IMR-90 (cell line): ENCODE data around the gene EME2. TPM values are rescaled to one million over a fixed set of nuclear protein-coding genes. Genes with fewer than 3 reads are reported as not detected.

Experiments used
- ATAC-seq: fragments of 200-7000 bp; cut with Tn5 transposase; 2 replicates; pipeline ENCODE4 v1.9.1; 2020; ENCODE audit warnings: low read depth, mild to moderate bottlenecking, moderate library complexity
- BruUV-seq: library from RNA; stranded (reverse); fragments of 400-500 nt; replicated peaks from 2 replicates; lab custom pipeline; 2021; lab: Mats Ljungman, UMichigan
- CTCF ChIA-PET: fragments of 300-600 bp; formaldehyde crosslinking; extraction: SDS; loops from one replicate; lab custom pipeline; 2021; ENCODE audit warnings: antibody characterized with exemption; lab: Yijun Ruan, JAX
- POLR2A ChIA-PET: fragments of 300-600 bp; sonication (Branson Sonifier 250); formaldehyde crosslinking; loops from one replicate; lab custom pipeline; 2022; ENCODE audit warnings: antibody characterized with exemption; ENCODE audit not compliant: unreplicated experiment; lab: Charles Lee
- DNase-seq: peaks from one replicate; pipeline ENCODE4 v3.0.0; 2013
- H2AFZ ChIP-seq: replicated peaks from 2 replicates; pipeline ENCODE3; 2013; ENCODE audit warnings: low read length, mild to moderate bottlenecking; ENCODE audit not compliant: poor library complexity
- H2AK5ac ChIP-seq: 2 replicates; pipeline ENCODE4 v1.6.1; 2013; ENCODE audit warnings: low read depth, low read length, inconsistent platforms
- H2AK9ac ChIP-seq: replicated peaks from 2 replicates; pipeline ENCODE3; 2013; ENCODE audit warnings: mild to moderate bottlenecking, low read depth, low read length, moderate library complexity; ENCODE audit not compliant: poor library complexity
- H2BK120ac ChIP-seq: 2 replicates; pipeline ENCODE4 v1.6.1; 2013; ENCODE audit warnings: low read depth, low read length, inconsistent platforms
- H2BK15ac ChIP-seq: 3 replicates; pipeline ENCODE4 v1.6.1; 2013; ENCODE audit warnings: low read depth, low read length, inconsistent platforms
- H2BK20ac ChIP-seq: 2 replicates; pipeline ENCODE4 v1.6.1; 2013; ENCODE audit warnings: low read depth, mild to moderate bottlenecking, inconsistent platforms, low read length, moderate library complexity
- H2BK5ac ChIP-seq: 2 replicates; pipeline ENCODE4 v1.6.1; 2013; ENCODE audit warnings: mild to moderate bottlenecking, low read depth, low read length, inconsistent platforms; ENCODE audit not compliant: poor library complexity, severe bottlenecking
- H3K14ac ChIP-seq: replicated peaks from 2 replicates; pipeline ENCODE4 v1.6.1; 2013; ENCODE audit warnings: low read depth, low read length, inconsistent platforms
- H3K18ac ChIP-seq: 2 replicates; pipeline ENCODE4 v1.6.1; 2013; ENCODE audit warnings: low read depth, low read length, control low read depth
- H3K23ac ChIP-seq: 2 replicates; pipeline ENCODE4 v1.6.1; 2013; ENCODE audit warnings: low read depth, low read length, inconsistent platforms
- H3K27ac ChIP-seq: 2 replicates; pipeline ENCODE4 v1.5.1; 2013; ENCODE audit warnings: mild to moderate bottlenecking, control low read depth, low read length; ENCODE audit not compliant: insufficient read depth
- H3K27me3 ChIP-seq: 2 replicates; pipeline ENCODE4 v1.6.1; 2013; ENCODE audit warnings: low read length; ENCODE audit not compliant: control insufficient read depth, insufficient read depth
- H3K36me3 ChIP-seq: 2 replicates; pipeline ENCODE4 v1.6.1; 2013; ENCODE audit warnings: low read length, mixed read lengths; ENCODE audit not compliant: control insufficient read depth, insufficient read depth
- H3K4ac ChIP-seq: 2 replicates; pipeline ENCODE4 v1.6.1; 2013; ENCODE audit warnings: low read depth, low read length, inconsistent platforms
- H3K4me1 ChIP-seq: 2 replicates; pipeline ENCODE4 v1.6.1; 2013; ENCODE audit warnings: low read length, mixed read lengths; ENCODE audit not compliant: control insufficient read depth, insufficient read depth
- H3K4me2 ChIP-seq: 2 replicates; pipeline ENCODE4 v1.6.1; 2013; ENCODE audit warnings: low read depth, mild to moderate bottlenecking, control low read depth, low read length, moderate library complexity
- H3K4me3 ChIP-seq: 2 replicates; pipeline ENCODE4 v1.5.1; 2013; ENCODE audit warnings: low read depth, mild to moderate bottlenecking, control low read depth, low read length, moderate library complexity; ENCODE audit not compliant: insufficient read depth
- H3K56ac ChIP-seq: 2 replicates; pipeline ENCODE4 v1.6.1; 2013; ENCODE audit warnings: low read length, inconsistent platforms; ENCODE audit not compliant: insufficient read depth; ENCODE audit errors: extremely low read depth
- H3K79me1 ChIP-seq, 2 experiments: 2 replicates each; pipeline ENCODE4 v1.6.1; 2013; ENCODE audit warnings: low read length in 2 of 2, inconsistent platforms in 1 of 2, low read depth in 1 of 2
- H3K9ac ChIP-seq: 2 replicates; pipeline ENCODE4 v1.6.1; 2013; ENCODE audit warnings: low read depth, low read length, control low read depth
- H3K9me1 ChIP-seq: 2 replicates; pipeline ENCODE4 v1.6.1; 2013; ENCODE audit warnings: low read length, inconsistent platforms; ENCODE audit not compliant: insufficient read depth
- H3K9me3 ChIP-seq: 2 replicates; pipeline ENCODE4 v1.6.1; 2013; ENCODE audit warnings: low read length; ENCODE audit not compliant: control insufficient read depth, insufficient read depth
- H4K20me1 ChIP-seq: 2 replicates; pipeline ENCODE4 v1.6.1; 2013; ENCODE audit warnings: low read length, inconsistent platforms; ENCODE audit not compliant: insufficient read depth
- H4K5ac ChIP-seq: 2 replicates; pipeline ENCODE4 v1.6.1; 2013; ENCODE audit warnings: mild to moderate bottlenecking, low read depth, low read length, control low read depth
- H4K8ac ChIP-seq, 2 experiments: 2 replicates each; pipeline ENCODE4 v1.6.1; 2013; ENCODE audit warnings: low read depth in 2 of 2, low read length in 2 of 2, control low read depth in 1 of 2, inconsistent platforms in 1 of 2
- H4K91ac ChIP-seq: 2 replicates; pipeline ENCODE4 v1.6.1; 2013; ENCODE audit warnings: low read depth, low read length, inconsistent platforms; ENCODE audit not compliant: insufficient read depth
- RFX5 ChIP-seq: IDR thresholded peaks from 2 replicates; pipeline ENCODE4 v1.8.0; 2012; ENCODE audit warnings: low read depth, mild to moderate bottlenecking, low read length, moderate library complexity
- WGBS, 2 experiments: methylation state at CpG; one replicate each; pipeline versions ENCODE4 v1.1.5 to v1.1.7; 2013; ENCODE audit warnings: missing lambda C conversion rate in 2 of 2; ENCODE audit not compliant: insufficient read length in 1 of 2; ENCODE audit errors: extremely low coverage in 2 of 2; 5-methylcytosine and 5-hydroxymethylcytosine counted together
- dilution Hi-C: fragments of 300-500 bp; cut with HindIII; formaldehyde crosslinking; loops from one replicate; pipeline ENCODE4 v1.14.3; 2018; ENCODE audit warnings: low sequenced_read_pairs; ENCODE audit not compliant: unreplicated experiment
- in situ Hi-C: fragments of 300-500 bp; cut with MboI; formaldehyde crosslinking; loops from 3 replicates; pipeline ENCODE4 v1.14.3; 2019; ENCODE audit warnings: low sequenced_read_pairs, inconsistent platforms, mixed read lengths
- intact Hi-C: fragments of 100-400 bp; cut with micrococcal nuclease; formaldehyde crosslinking; loops from 2 replicates; pipeline ENCODE4 v1.10.0; 2022
- polyA plus RNA-seq, 3 experiments: library from polyadenylated mRNA; depleted of rRNA; stranded (reverse); fragments of >200 nt; gene quantifications; 2 replicates each; pipeline ENCODE4 v1.2.3, GENCODE V29; 2012; ENCODE audit warnings: low replicate concordance in 1 of 3
- total RNA-seq: library from RNA; depleted of rRNA; stranded (reverse); fragments of >200 nt; gene quantifications from 2 replicates; pipeline ENCODE4 v1.2.3, GENCODE V29; 2012

Gene EME2
- total and polyA plus RNA-seq, 2 of the 4 experiments (the other 2 are of a cell fraction), result 1.3 to 9.6 TPM

GRCh38 chr16:1822801-1823200 is 50.2 kb downstream of the EME2 start:
- H3K4me1 ChIP-seq, result peaks cover 4% of the 10 kb centered on the region; the same call in 1 of the 2 replicates
- no peaks in the 10 kb centered on the region for H3K27me3 ChIP-seq
- no peak overlapping the region for H2AFZ ChIP-seq
- no peak overlapping the region for H4K8ac ChIP-seq
- no peak overlapping the region for H3K4me3 ChIP-seq
- no peak overlapping the region for H3K27ac ChIP-seq
- H3K18ac ChIP-seq, result no peak overlapping the region
- no peak overlapping the region for H3K4me2 ChIP-seq
- H3K14ac ChIP-seq, result no peak overlapping the region
- no peak overlapping the region for H3K4ac ChIP-seq
- H3K23ac ChIP-seq, result no peak overlapping the region
- H2AK9ac ChIP-seq, result no peak overlapping the region
- H3K9me3 ChIP-seq, result no peaks in the 10 kb centered on the region
- no peak overlapping the region for H3K9ac ChIP-seq
- H2AK5ac ChIP-seq, result no peak overlapping the region
- H4K91ac ChIP-seq, result no peak overlapping the region
- no TSS peak for BruUV-seq
- H3K36me3 ChIP-seq, result peaks cover 10% of the 10 kb centered on the region
- in situ Hi-C loops, result no loop called here
- H2BK5ac ChIP-seq, result no peak overlapping the region
- peaks cover 8 to 37% of the 10 kb centered on the region in 2 experiments; a peak in 3 of 4 replicates for H3K79me1 ChIP-seq
- H3K56ac ChIP-seq, result no peak overlapping the region
- no peak overlapping the region for H2BK15ac ChIP-seq
- no peak for DNase-seq
- CTCF ChIA-PET, result interaction anchor here (0.6 kb wide), 1 partner anchor 24 kb away, joined by 5 read pairs; no protein-coding TSS in a partner anchor
- H2BK120ac ChIP-seq, result no peak overlapping the region
- intact Hi-C loops, result no loop called here
- H2BK20ac ChIP-seq, result no peak overlapping the region
- POLR2A ChIA-PET, result no interaction called here
- ATAC-seq, result no peak
- H4K20me1 ChIP-seq, result peaks cover 7% of the 10 kb centered on the region; the same call in 1 of the 2 replicates
- no peaks in the 10 kb centered on the region; the same call in 1 of the 2 replicates for H3K9me1 ChIP-seq
- H4K5ac ChIP-seq, result no peak overlapping the region
- dilution Hi-C loops, result no loop called here
- no peak for TF ChIP-seq RFX5
- WGBS, 2 experiments, result 97% methylated on average over 8 of the region's 16 CpGs; no CpG with 5 or more reads in 1 of the 2 experiments
